Body of pancreas (tissue), 4 donors: ENCODE results near the gene CD47.

ENCODE experiments used
- POLR2A ChIP-seq, 3 donors: fragments of 450-650 bp; IDR thresholded peaks; one replicate each; pipeline ENCODE4 v1.6.1; 2016; ENCODE audit warnings: antibody characterized with exemption in 3 of 3, mild to moderate bottlenecking in 2 of 3
- TF ChIP-seq, protein P1 (sequence below), 7 experiments: fragments of 450-650 bp in 4 of 7; fragments of 200-600 bp in 3 of 7; sonication (generic) in 3 of 7; IDR thresholded peaks; one replicate each; pipeline ENCODE4 v1.5.1; 2016 to 2019; ENCODE audit warnings: antibody characterized with exemption in 7 of 7

DNA sequence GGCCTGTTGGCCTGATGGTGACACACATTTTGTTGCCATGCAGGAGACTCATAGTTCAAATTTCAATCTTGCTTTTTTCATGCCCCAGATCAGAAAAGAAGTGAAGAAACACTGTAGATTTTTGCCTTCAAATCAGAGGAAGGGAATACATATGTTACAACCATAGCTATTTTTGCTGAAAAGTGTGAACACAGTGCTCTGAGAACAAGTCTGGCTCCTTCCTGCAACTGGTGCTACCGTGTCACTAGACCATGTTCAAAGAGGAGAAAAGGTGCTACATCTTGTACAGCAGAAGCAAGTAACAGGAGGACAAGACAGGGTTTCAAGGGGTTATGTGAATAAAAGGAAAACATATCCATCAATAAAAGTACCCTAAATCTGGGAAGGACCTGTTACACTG is 44.6 kb downstream of the CD47 start:
- TF ChIP-seq POLR2A (IDR thresholded peaks at IDR 0.05) = no peak
- TF ChIP-seq, protein P1, sequence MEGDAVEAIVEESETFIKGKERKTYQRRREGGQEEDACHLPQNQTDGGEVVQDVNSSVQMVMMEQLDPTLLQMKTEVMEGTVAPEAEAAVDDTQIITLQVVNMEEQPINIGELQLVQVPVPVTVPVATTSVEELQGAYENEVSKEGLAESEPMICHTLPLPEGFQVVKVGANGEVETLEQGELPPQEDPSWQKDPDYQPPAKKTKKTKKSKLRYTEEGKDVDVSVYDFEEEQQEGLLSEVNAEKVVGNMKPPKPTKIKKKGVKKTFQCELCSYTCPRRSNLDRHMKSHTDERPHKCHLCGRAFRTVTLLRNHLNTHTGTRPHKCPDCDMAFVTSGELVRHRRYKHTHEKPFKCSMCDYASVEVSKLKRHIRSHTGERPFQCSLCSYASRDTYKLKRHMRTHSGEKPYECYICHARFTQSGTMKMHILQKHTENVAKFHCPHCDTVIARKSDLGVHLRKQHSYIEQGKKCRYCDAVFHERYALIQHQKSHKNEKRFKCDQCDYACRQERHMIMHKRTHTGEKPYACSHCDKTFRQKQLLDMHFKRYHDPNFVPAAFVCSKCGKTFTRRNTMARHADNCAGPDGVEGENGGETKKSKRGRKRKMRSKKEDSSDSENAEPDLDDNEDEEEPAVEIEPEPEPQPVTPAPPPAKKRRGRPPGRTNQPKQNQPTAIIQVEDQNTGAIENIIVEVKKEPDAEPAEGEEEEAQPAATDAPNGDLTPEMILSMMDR (IDR thresholded peaks at IDR 0.05) = no peak
